CD4-positive, alpha-beta memory T cell (primary cell): Measurements from ENCODE around the gene ZNF546. TPM values are rescaled to one million over a fixed set of nuclear protein-coding genes. Genes with fewer than 3 reads are reported as not detected.
A peak's percentile ranks its signal among the peaks of the same experiment; 100 is the strongest.

Experiments used
- CTCF ChIA-PET: fragments of 350-600 bp; sonication (Branson Sonifier 250); formaldehyde crosslinking; loops from one replicate; lab custom pipeline; 2021; ENCODE audit warnings: inconsistent platforms; ENCODE audit not compliant: partially characterized antibody; lab: Charles Lee
- POLR2A ChIA-PET: fragments of 350-600 bp; sonication (Branson Sonifier 250); formaldehyde crosslinking; loops from one replicate; lab custom pipeline; 2021; ENCODE audit not compliant: partially characterized antibody; lab: Charles Lee
- DNase-seq, 5 donors: peaks; one replicate each; pipeline versions ENCODE4 v3.0.0 to v3.0.0-alpha.2; 2020 to 2022; ENCODE audit warnings: mixed read lengths in 1 of 5
- H3K27ac ChIP-seq: one replicate; pipeline ENCODE4 v1.7.0; 2013; ENCODE audit warnings: low read depth, low read length
- H3K27me3 ChIP-seq: 2 replicates; pipeline ENCODE4 v1.7.0; 2013; ENCODE audit warnings: mild to moderate bottlenecking, low read length, moderate library complexity; ENCODE audit not compliant: insufficient read depth
- H3K36me3 ChIP-seq: 2 replicates; pipeline ENCODE4 v1.7.0; 2013; ENCODE audit warnings: mild to moderate bottlenecking, low read length, moderate library complexity; ENCODE audit not compliant: insufficient read depth
- H3K4me1 ChIP-seq: 2 replicates; pipeline ENCODE4 v1.7.0; 2013; ENCODE audit warnings: mild to moderate bottlenecking, low read length, moderate library complexity; ENCODE audit not compliant: insufficient read depth
- H3K4me3 ChIP-seq, 2 donors: one replicate each; pipeline ENCODE4 v1.7.0; 2013; ENCODE audit warnings: low read length in 2 of 2, mild to moderate bottlenecking in 1 of 2
- H3K9me3 ChIP-seq, 2 donors: one replicate each; pipeline ENCODE4 v1.7.0; 2013; ENCODE audit warnings: low read length in 2 of 2, control low read depth in 1 of 2; ENCODE audit not compliant: control insufficient read depth in 1 of 2
- H3K27ac Mint-ChIP-seq, 7 donors: one replicate each; pipeline ENCODE4 v1.8.0; 2020 to 2021; ENCODE audit warnings: mixed read lengths in 7 of 7, mild to moderate bottlenecking in 6 of 7, inconsistent platforms in 3 of 7, moderate library complexity in 3 of 7
- H3K27me3 Mint-ChIP-seq, 2 donors: one replicate each; pipeline ENCODE4 v1.8.0; 2020 to 2021; ENCODE audit warnings: mixed read lengths in 2 of 2
- H3K36me3 Mint-ChIP-seq, 2 donors: one replicate each; pipeline ENCODE4 v1.8.0; 2020 to 2021; ENCODE audit warnings: mixed read lengths in 2 of 2, inconsistent platforms in 1 of 2, mild to moderate bottlenecking in 1 of 2
- H3K4me1 Mint-ChIP-seq, 4 donors: one replicate each; pipeline ENCODE4 v1.8.0; 2020 to 2021; ENCODE audit warnings: mixed read lengths in 4 of 4, mild to moderate bottlenecking in 1 of 4
- H3K4me3 Mint-ChIP-seq, 8 donors: one replicate each; pipeline ENCODE4 v1.8.0; 2020 to 2021; ENCODE audit warnings: mixed read lengths in 8 of 8, mild to moderate bottlenecking in 7 of 8, moderate library complexity in 6 of 8, inconsistent platforms in 3 of 8
- H3K9me3 Mint-ChIP-seq, 8 donors: one replicate each; pipeline ENCODE4 v1.8.0; 2020 to 2021; ENCODE audit warnings: mixed read lengths in 8 of 8, mild to moderate bottlenecking in 5 of 8, inconsistent platforms in 3 of 8, moderate library complexity in 1 of 8
- intact Hi-C: fragments of 100-400 bp; cut with micrococcal nuclease; formaldehyde crosslinking; loops from one replicate; pipeline ENCODE4 v1.15.1; 2023
- polyA plus RNA-seq, 2 donors: library from polyadenylated mRNA; unstranded; fragments of 300-500 nt; fragmentation: Illumina TruSeq; gene quantifications; one replicate each; pipeline ENCODE4 v1.2.3, GENCODE V29; 2021
- total RNA-seq, 2 experiments: library from RNA; stranded (reverse); gene quantifications; one replicate each; pipeline ENCODE4 v1.2.3, GENCODE V29; 2021

The ZNF546 gene
- total and polyA plus RNA-seq, 4 experiments from 2014 or later, result 2.9 to 18.4 (median 10.2) TPM

- H3K36me3 ChIP-seq, result no peaks in the 10 kb centered on the region
- POLR2A ChIA-PET, result interaction anchor here (1.4 to 3.1 kb wide), 3 partner anchors 34 to 223 kb away, joined by 4 to 21 read pairs (median 14); partner anchors contain the start of genes DYRK1B, PSMC4 and ZNF780A
- H3K9me3 Mint-ChIP-seq, result peaks cover 0 to 24% (median 21%) of the 10 kb centered on the region in 8 donors
- H3K27ac ChIP-seq, result peak overlapping the region; percentile 72
- peaks cover 0 to 5% of the 10 kb centered on the region in 2 donors for H3K27me3 Mint-ChIP-seq
- peak overlapping the region; percentile 90 to 99 (median 97) for H3K27ac Mint-ChIP-seq
- no peak for DNase-seq
- intact Hi-C loops, result loop anchor here (2.0 kb wide), 1 partner anchor 34 kb away; the partner anchor contains the start of gene ZNF780A
- peaks cover 39% of the 10 kb centered on the region for H3K4me1 ChIP-seq
- no peaks in the 10 kb centered on the region for H3K27me3 ChIP-seq
- peak overlapping the region; percentile 98 to 100 (median 99) for H3K4me3 Mint-ChIP-seq
- peak overlapping the region; percentile 77 for H3K4me3 ChIP-seq
- peaks cover 13 to 25% of the 10 kb centered on the region in 2 donors for H3K36me3 Mint-ChIP-seq
- peaks cover 0 to 9% of the 10 kb centered on the region in 2 donors for H3K9me3 ChIP-seq
- peaks cover 37 to 51% (median 46%) of the 10 kb centered on the region in 4 donors for H3K4me1 Mint-ChIP-seq
- CTCF ChIA-PET, result interaction anchor here (0.9 to 1.7 kb wide), 2 partner anchors 10 to 86 kb away, joined by 4 to 6 read pairs; partner anchors contain the start of gene PSMC4
Observed at GRCh38 chr19:40056505-40056904, 59.6 kb downstream of the ZNF546 start.

- Histone ChIP-seq H3K27ac (no peak overlapping the region), H3K4me1 (peaks cover 39% of the 10 kb centered on the region), H3K9me3 (peaks cover 0 to 9% of the 10 kb centered on the region in 2 donors), H3K27me3 (no peaks in the 10 kb centered on the region), H3K36me3 (no peaks in the 10 kb centered on the region), H3K4me3 (peak overlapping the region in 1 of 2 donors; percentile 77)
- DNase-seq, result no peak
- peaks cover 0 to 31% (median 22%) of the 10 kb centered on the region in 8 donors for H3K9me3 Mint-ChIP-seq
- H3K36me3 Mint-ChIP-seq, result peaks cover 9 to 22% of the 10 kb centered on the region in 2 donors
- peaks cover 1 to 5% of the 10 kb centered on the region in 2 donors for H3K27me3 Mint-ChIP-seq
- H3K4me3 Mint-ChIP-seq, result peak overlapping the region in 7 of 8 donors; percentile 45 to 100 (median 99)
- peak overlapping the region in 1 of 7 donors; percentile 36 for H3K27ac Mint-ChIP-seq
- peaks cover 34 to 48% (median 43%) of the 10 kb centered on the region in 4 donors for H3K4me1 Mint-ChIP-seq
- CTCF ChIA-PET, result interaction anchor here (0.9 kb wide), 1 partner anchor 9 kb away, joined by 4 read pairs; no protein-coding TSS in a partner anchor
- POLR2A ChIA-PET, result interaction anchor here (2.8 to 3.1 kb wide), 2 partner anchors 33 to 87 kb away, joined by 14 to 21 read pairs; partner anchors contain the start of genes PSMC4 and ZNF780A
- intact Hi-C loops, result loop anchor here (2.0 kb wide), 1 partner anchor 34 kb away; the partner anchor contains the start of gene ZNF780A
Observed at GRCh38 chr19:40057166-40057565, 60.3 kb downstream of the ZNF546 start.

GRCh38 chr19:40059624-40060023, 62.8 kb downstream of the ZNF546 start:
- no peaks in the 10 kb centered on the region for H3K27me3 ChIP-seq
- Mint-ChIP-seq H3K36me3 (peaks cover 0 to 15% of the 10 kb centered on the region in 2 donors), H3K4me3 (peak overlapping the region in 1 of 8 donors; percentile 11), H3K27me3 (peaks cover 1 to 5% of the 10 kb centered on the region in 2 donors), H3K27ac (no peak overlapping the region), H3K4me1 (peaks cover 13 to 24% (median 19%) of the 10 kb centered on the region in 4 donors), H3K9me3 (peaks cover 0 to 54% (median 36%) of the 10 kb centered on the region in 8 donors)
- no peak overlapping the region for H3K27ac ChIP-seq
- peaks cover 0 to 9% of the 10 kb centered on the region in 2 donors for H3K9me3 ChIP-seq
- H3K36me3 ChIP-seq, result no peaks in the 10 kb centered on the region
- no peak for DNase-seq
- POLR2A ChIA-PET, result no interaction called here
- CTCF ChIA-PET, result no interaction called here
- H3K4me1 ChIP-seq, result peaks cover 17% of the 10 kb centered on the region
- no peak overlapping the region for H3K4me3 ChIP-seq
- intact Hi-C loops, result no loop called here

GRCh38 chr19:40070058-40070457, 73.2 kb downstream of the ZNF546 start:
- DNase-seq, result no peak
- Mint-ChIP-seq H3K36me3 (peaks cover 40 to 48% of the 10 kb centered on the region in 2 donors), H3K4me3 (no peak overlapping the region), H3K27me3 (no peaks in the 10 kb centered on the region), H3K9me3 (peaks cover 5 to 60% (median 40%) of the 10 kb centered on the region in 8 donors), H3K4me1 (peaks cover 0 to 3% (median 0%) of the 10 kb centered on the region in 4 donors), H3K27ac (no peak overlapping the region)
- Histone ChIP-seq H3K4me3 (no peak overlapping the region), H3K4me1 (no peaks in the 10 kb centered on the region), H3K27ac (no peak overlapping the region), H3K27me3 (no peaks in the 10 kb centered on the region), H3K9me3 (peaks cover 0 to 18% of the 10 kb centered on the region in 2 donors), H3K36me3 (peaks cover 9% of the 10 kb centered on the region)
- intact Hi-C loops, result no loop called here
- ChIA-PET CTCF (no interaction called here), POLR2A (no interaction called here)

Other genes with a start within 250 kb of the ZNF546 start
- not detected for gene LEUTX, start 218.2 kb upstream of the ZNF546 start, total RNA-seq
- not detected for gene LEUTX, start 218.2 kb upstream of the ZNF546 start, polyA plus RNA-seq
- 10 to 100 TPM; 28.4 to 30.9 TPM for gene DYRK1B, start 162.9 kb upstream of the ZNF546 start, total RNA-seq
- gene DYRK1B, start 162.9 kb upstream of the ZNF546 start, polyA plus RNA-seq, result 10 to 100 TPM in 1 of 2 donors, 1 to 10 TPM in 1; 7.0 to 15.0 TPM
- 100 to 1,000 TPM; 282 to 295 TPM for gene FBL, start 150.7 kb upstream of the ZNF546 start, total RNA-seq
- gene FBL, start 150.7 kb upstream of the ZNF546 start, polyA plus RNA-seq, result 100 to 1,000 TPM; 173 to 174 TPM
- 10 to 100 TPM; 74.4 to 79.4 TPM for gene FCGBP, start 62.4 kb upstream of the ZNF546 start, total RNA-seq
- gene FCGBP, start 62.4 kb upstream of the ZNF546 start, polyA plus RNA-seq, result under 1 TPM; 0.10 to 0.65 TPM
- 10 to 100 TPM; 53.1 to 56.3 TPM for gene PSMC4, start 25.9 kb upstream of the ZNF546 start, total RNA-seq
- gene PSMC4, start 25.9 kb upstream of the ZNF546 start, polyA plus RNA-seq, result 100 to 1,000 TPM in 1 of 2 donors, 10 to 100 TPM in 1; 96.4 to 135 TPM
- 10 to 100 TPM; 63.3 to 66.2 TPM for gene ZNF780B, start 59.2 kb downstream of the ZNF546 start, total RNA-seq
- 1 to 10 TPM; 4.6 to 9.3 TPM for gene ZNF780B, start 59.2 kb downstream of the ZNF546 start, polyA plus RNA-seq
- 10 to 100 TPM; 43.5 to 46.5 TPM for gene ZNF780A, start 93.9 kb downstream of the ZNF546 start, total RNA-seq
- gene ZNF780A, start 93.9 kb downstream of the ZNF546 start, polyA plus RNA-seq, result 10 to 100 TPM; 11.5 to 18.4 TPM
- gene MAP3K10, start 194.4 kb downstream of the ZNF546 start, total RNA-seq, result 10 to 100 TPM; 28.4 to 30.2 TPM
- gene MAP3K10, start 194.4 kb downstream of the ZNF546 start, polyA plus RNA-seq, result 1 to 10 TPM in 1 of 2 donors, not detected in 1; 2.0 TPM
- gene TTC9B, start 221.3 kb downstream of the ZNF546 start, total RNA-seq, result not detected
- not detected for gene TTC9B, start 221.3 kb downstream of the ZNF546 start, polyA plus RNA-seq
- gene CCNP, start 229.6 kb downstream of the ZNF546 start, total RNA-seq, result 1 to 10 TPM; 1.2 to 1.4 TPM
- not detected for gene CCNP, start 229.6 kb downstream of the ZNF546 start, polyA plus RNA-seq